Activated T-helper 2 cell treated with anti-CD3 and anti-CD28 coated beads, Interferon-gamma antibody, Interleukin-2, Interleukin-4, amounts not matched to agents 10 μg/mL and 5 μg/mL and 100 μg/mL, durations not matched to agents 14 hours and 24 hours and 36 hours (primary cell): ENCODE results near the gene NANOS2. TPM values are rescaled to one million over a fixed set of nuclear protein-coding genes. Genes with fewer than 3 reads are reported as not detected.

Experiments used
- DNase-seq: peaks from one replicate; pipeline ENCODE4 v3.0.0; 2021; ENCODE audit warnings: low spot score
- H3K27ac Mint-ChIP-seq: one replicate; pipeline ENCODE4 v1.8.0; 2021; ENCODE audit warnings: mixed read lengths
- H3K27me3 Mint-ChIP-seq: one replicate; pipeline ENCODE4 v1.8.0; 2021; ENCODE audit warnings: low read depth, mixed read lengths
- H3K36me3 Mint-ChIP-seq: one replicate; pipeline ENCODE4 v1.8.0; 2021; ENCODE audit warnings: low read depth, mixed read lengths
- H3K4me1 Mint-ChIP-seq: one replicate; pipeline ENCODE4 v1.8.0; 2021; ENCODE audit warnings: low read depth, mixed read lengths
- H3K4me3 Mint-ChIP-seq: one replicate; pipeline ENCODE4 v1.8.0; 2021; ENCODE audit warnings: low read depth, mild to moderate bottlenecking, moderate library complexity, mixed read lengths
- H3K9me3 Mint-ChIP-seq: one replicate; pipeline ENCODE4 v1.8.0; 2021; ENCODE audit warnings: mixed read lengths
- intact Hi-C: fragments of 100-400 bp; cut with micrococcal nuclease; formaldehyde crosslinking; loops from one replicate; pipeline ENCODE4 v1.15.1; 2023
- total RNA-seq: library from RNA; stranded (reverse); gene quantifications from 2 replicates; pipeline ENCODE4 v1.2.3, GENCODE V29; 2022

The NANOS2 gene
- not detected in 2 replicates for total RNA-seq

DNA sequence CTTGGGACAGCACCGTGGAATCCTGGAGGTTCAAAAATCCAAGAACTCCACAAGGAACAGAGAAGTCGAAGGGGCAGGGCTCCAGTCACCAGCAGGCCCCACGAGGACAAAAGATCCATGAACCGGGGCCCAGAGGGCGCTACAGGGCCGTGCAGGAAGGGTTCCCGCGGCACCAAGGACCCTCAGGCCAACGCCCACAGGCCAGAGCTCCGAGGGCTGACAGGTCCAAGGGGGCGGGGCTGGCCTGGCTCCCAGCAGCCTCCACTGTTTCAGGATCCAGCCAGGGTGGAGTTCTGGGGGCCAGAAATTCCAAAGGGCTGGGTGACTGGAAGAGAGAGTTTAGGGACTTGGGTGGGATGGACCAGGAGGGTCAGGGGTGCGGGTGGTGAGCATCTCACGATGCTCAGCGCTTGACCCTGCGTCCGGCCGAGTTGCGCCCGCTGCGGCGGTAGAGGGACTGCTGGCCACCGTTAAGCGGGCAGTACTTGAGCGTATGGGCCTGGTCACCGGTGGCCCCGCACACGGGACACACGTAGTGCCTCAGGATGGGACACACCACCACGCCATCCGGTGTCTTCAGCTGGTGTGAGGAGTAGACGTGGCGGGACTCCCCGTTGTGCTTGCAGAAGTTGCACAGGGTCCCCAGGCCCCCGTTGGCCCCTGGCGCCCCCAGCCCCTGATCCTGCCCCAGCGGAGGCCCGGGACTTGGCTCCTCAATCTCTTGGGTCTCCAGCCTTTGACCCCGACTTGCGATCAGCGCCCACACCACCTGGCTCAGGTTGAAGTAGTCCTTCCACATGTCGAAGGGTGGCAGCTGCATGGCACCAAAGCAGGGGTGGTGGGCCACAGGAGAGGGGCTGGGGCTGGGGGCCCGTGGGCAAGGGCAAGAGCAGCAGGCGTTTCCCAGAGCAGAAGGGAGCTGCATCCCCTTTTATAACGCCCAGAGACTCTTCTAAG lies at the start of gene NANOS2:
NANOS2 (minus strand) TSS at position 905 of the 957 bp plus-strand sequence; CDS start at position 820, 85 bp downstream.
- Mint-ChIP-seq H3K4me1 (peaks cover 17% of the 10 kb centered on the region), H3K36me3 (no peaks in the 10 kb centered on the region), H3K27ac (no peak within 1 kb of the TSS), H3K9me3 (no peaks in the 10 kb centered on the region), H3K4me3 (no peak within 1 kb of the TSS), H3K27me3 (peaks cover 13% of the 10 kb centered on the region)
- DNase-seq: no peak
- intact Hi-C loops: no loop called here

- H3K36me3 Mint-ChIP-seq: no peaks in the 10 kb centered on the region
- H3K4me3 Mint-ChIP-seq: no peak overlapping the region
- H3K4me1 Mint-ChIP-seq: no peaks in the 10 kb centered on the region
- intact Hi-C loops: no loop called here
- no peak overlapping the region for H3K27ac Mint-ChIP-seq
- H3K9me3 Mint-ChIP-seq: no peaks in the 10 kb centered on the region
- peaks cover 37% of the 10 kb centered on the region for H3K27me3 Mint-ChIP-seq
- DNase-seq: no peak
These were observed 47.4 kb upstream of the NANOS2 start for GRCh38 chr19:45962021-45962420.

GRCh38 chr19:45960595-45961235 lies 46.1 kb upstream of the NANOS2 start:
- Mint-ChIP-seq H3K4me1 (no peaks in the 10 kb centered on the region), H3K9me3 (no peaks in the 10 kb centered on the region), H3K4me3 (no peak overlapping the region), H3K36me3 (no peaks in the 10 kb centered on the region), H3K27me3 (peaks cover 32% of the 10 kb centered on the region), H3K27ac (no peak overlapping the region)
- intact Hi-C loops: no loop called here
- DNase-seq: no peak

DNA sequence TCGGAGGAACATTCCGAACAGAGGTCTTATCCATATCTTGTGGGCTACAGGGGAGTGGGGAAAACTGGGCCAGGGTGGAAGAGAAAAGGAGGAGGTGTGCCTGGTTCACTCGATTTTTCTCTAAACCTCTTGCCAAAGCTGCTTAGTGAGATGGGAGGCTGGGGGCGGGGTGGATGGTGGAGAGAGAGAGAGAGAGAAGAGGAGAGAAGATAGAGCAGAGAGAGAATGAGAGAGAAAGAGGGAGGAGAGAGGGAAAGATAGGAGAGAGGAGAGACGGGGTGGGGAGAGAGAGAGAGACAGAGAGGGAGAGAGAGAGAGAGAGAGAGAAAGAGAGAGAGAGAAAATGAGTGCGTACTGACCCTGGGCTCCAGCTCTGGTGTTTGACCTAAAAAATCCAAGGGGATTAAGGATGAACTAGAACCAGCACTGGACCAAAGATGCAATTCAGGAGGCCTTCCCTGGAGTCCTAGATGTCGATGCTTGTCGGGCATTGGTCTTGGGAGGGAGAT lies 45.0 kb upstream of the NANOS2 start:
- H3K4me1 Mint-ChIP-seq: peaks cover 5% of the 10 kb centered on the region
- no peak overlapping the region for H3K4me3 Mint-ChIP-seq
- peaks cover 38% of the 10 kb centered on the region for H3K27me3 Mint-ChIP-seq
- H3K36me3 Mint-ChIP-seq: no peaks in the 10 kb centered on the region
- no peaks in the 10 kb centered on the region for H3K9me3 Mint-ChIP-seq
- H3K27ac Mint-ChIP-seq: no peak overlapping the region
- no peak for DNase-seq
- intact Hi-C loops: no loop called here

- DNase-seq: no peak
- H3K27ac Mint-ChIP-seq: no peak overlapping the region
- H3K4me1 Mint-ChIP-seq: peaks cover 5% of the 10 kb centered on the region
- no peak overlapping the region for H3K4me3 Mint-ChIP-seq
- H3K36me3 Mint-ChIP-seq: no peaks in the 10 kb centered on the region
- intact Hi-C loops: no loop called here
- H3K9me3 Mint-ChIP-seq: no peaks in the 10 kb centered on the region
- H3K27me3 Mint-ChIP-seq: peaks cover 36% of the 10 kb centered on the region
These were observed 44.4 kb upstream of the NANOS2 start for GRCh38 chr19:45958769-45959516.

GRCh38 chr19:45958320-45958719 lies 43.7 kb upstream of the NANOS2 start:
- peaks cover 8% of the 10 kb centered on the region for H3K4me1 Mint-ChIP-seq
- DNase-seq: no peak
- no peak overlapping the region for H3K27ac Mint-ChIP-seq
- H3K4me3 Mint-ChIP-seq: no peak overlapping the region
- H3K27me3 Mint-ChIP-seq: peaks cover 36% of the 10 kb centered on the region
- intact Hi-C loops: no loop called here
- H3K36me3 Mint-ChIP-seq: no peaks in the 10 kb centered on the region
- H3K9me3 Mint-ChIP-seq: no peaks in the 10 kb centered on the region

DNA sequence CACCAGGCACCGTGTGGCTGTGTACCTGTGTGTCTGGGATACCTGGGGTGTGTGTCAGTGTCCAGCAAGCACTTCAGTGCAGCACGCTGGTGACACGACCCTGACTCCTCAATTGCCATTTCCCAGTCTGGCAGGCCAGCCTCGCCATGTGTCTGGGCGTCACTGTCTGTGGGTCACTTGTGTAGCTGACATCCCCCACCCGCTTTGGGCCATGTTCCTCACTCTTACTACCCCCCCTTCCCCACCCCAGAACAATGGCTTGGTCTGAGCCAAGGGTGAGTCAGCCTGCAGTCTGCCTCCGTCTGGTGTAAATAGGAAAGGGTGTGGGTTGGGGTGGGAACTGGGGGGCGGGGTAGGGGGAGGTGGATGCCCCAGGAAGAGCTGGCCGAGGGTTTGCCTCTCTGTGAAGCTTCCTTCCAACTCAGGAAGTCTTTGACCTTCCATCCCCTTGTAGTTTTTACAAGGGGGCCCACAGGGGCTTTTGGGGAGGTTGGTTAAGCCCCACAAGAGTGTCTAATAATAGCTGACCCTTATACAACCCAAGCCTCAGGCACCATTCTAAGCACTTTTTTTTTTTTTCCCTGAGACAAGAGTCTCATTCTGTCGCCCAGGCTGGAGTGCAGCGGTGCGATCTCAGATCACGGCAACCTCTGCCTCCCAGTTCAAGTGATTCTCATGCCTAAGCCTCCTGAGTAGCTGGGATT lies 41.5 kb upstream of the NANOS2 start:
- Mint-ChIP-seq H3K4me1 (peaks cover 14% of the 10 kb centered on the region), H3K4me3 (no peak overlapping the region), H3K27ac (no peak overlapping the region), H3K36me3 (no peaks in the 10 kb centered on the region), H3K27me3 (peaks cover 27% of the 10 kb centered on the region), H3K9me3 (no peaks in the 10 kb centered on the region)
- intact Hi-C loops: no loop called here
- DNase-seq: no peak

GRCh38 chr19:45954156-45954555 lies 39.6 kb upstream of the NANOS2 start:
- no peak overlapping the region for H3K4me3 Mint-ChIP-seq
- intact Hi-C loops: no loop called here
- H3K27me3 Mint-ChIP-seq: peaks cover 15% of the 10 kb centered on the region
- no peak for DNase-seq
- no peak overlapping the region for H3K27ac Mint-ChIP-seq
- no peaks in the 10 kb centered on the region for H3K36me3 Mint-ChIP-seq
- peaks cover 14% of the 10 kb centered on the region for H3K4me1 Mint-ChIP-seq
- no peaks in the 10 kb centered on the region for H3K9me3 Mint-ChIP-seq

DNA sequence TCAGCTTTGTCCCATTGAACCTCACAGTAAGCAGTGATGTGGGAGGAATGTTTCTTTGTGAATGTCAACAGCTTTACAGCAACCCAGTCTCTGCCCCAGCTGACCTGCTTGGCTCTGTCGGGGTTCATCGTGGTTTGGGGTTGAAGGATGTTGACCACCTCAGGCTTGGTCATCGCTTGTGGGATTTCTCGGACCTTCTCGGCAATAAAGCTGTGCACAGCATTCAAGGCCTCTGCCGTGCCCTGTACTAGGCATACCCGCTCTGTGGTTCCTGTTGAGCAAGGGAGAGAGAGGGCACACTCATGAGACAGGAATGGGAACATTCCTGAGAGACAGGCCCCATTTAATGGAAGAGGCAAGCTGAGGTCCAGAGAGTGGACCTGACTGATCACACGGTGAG lies 39.1 kb upstream of the NANOS2 start:
- no peaks in the 10 kb centered on the region for H3K9me3 Mint-ChIP-seq
- no peak overlapping the region for H3K27ac Mint-ChIP-seq
- intact Hi-C loops: loop anchor here (2.0 kb wide), 1 partner anchor 17 kb away; no protein-coding TSS in a partner anchor
- no peaks in the 10 kb centered on the region for H3K36me3 Mint-ChIP-seq
- H3K27me3 Mint-ChIP-seq: peaks cover 10% of the 10 kb centered on the region
- no peak for DNase-seq
- no peak overlapping the region for H3K4me3 Mint-ChIP-seq
- peaks cover 14% of the 10 kb centered on the region for H3K4me1 Mint-ChIP-seq

GRCh38 chr19:45952686-45953505 lies 38.3 kb upstream of the NANOS2 start:
- no peaks in the 10 kb centered on the region for H3K36me3 Mint-ChIP-seq
- peaks cover 14% of the 10 kb centered on the region for H3K4me1 Mint-ChIP-seq
- peak; percentile 37 for DNase-seq
- no peaks in the 10 kb centered on the region for H3K9me3 Mint-ChIP-seq
- no peak overlapping the region for H3K27ac Mint-ChIP-seq
- H3K27me3 Mint-ChIP-seq: peaks cover 6% of the 10 kb centered on the region
- intact Hi-C loops: loop anchor here (2.0 kb wide), 1 partner anchor 18 kb away; no protein-coding TSS in a partner anchor
- peak overlapping the region; percentile 63 for H3K4me3 Mint-ChIP-seq

GRCh38 chr19:45952341-45952685 lies 37.7 kb upstream of the NANOS2 start:
- H3K36me3 Mint-ChIP-seq: no peaks in the 10 kb centered on the region
- H3K9me3 Mint-ChIP-seq: no peaks in the 10 kb centered on the region
- H3K4me1 Mint-ChIP-seq: peaks cover 14% of the 10 kb centered on the region
- H3K27me3 Mint-ChIP-seq: peaks cover 6% of the 10 kb centered on the region
- intact Hi-C loops: loop anchor here (2.0 kb wide), 1 partner anchor 18 kb away; no protein-coding TSS in a partner anchor
- DNase-seq: no peak
- H3K27ac Mint-ChIP-seq: no peak overlapping the region
- no peak overlapping the region for H3K4me3 Mint-ChIP-seq
